ENCODE measurements around the gene PANK3.
"Not testable (repeated sequence)": the region's sequence is repeated elsewhere in the genome, so short reads cannot be mapped to it uniquely, and the experiment has no call there.

Gene PANK3

GRCh38 chr5:168583742-168584482 lies 4.7 kb upstream of the PANK3 start:
- no peak for TF ChIP-seq EZH2phosphoT487 (IDR thresholded peaks at IDR 0.05; ENCODE audit: low read depth)
- TF ChIP-seq CTCF (IDR thresholded peaks at IDR 0.05; ENCODE audit: low read depth, low read length) = no peak
- no peaks in the 10 kb centered on the region for H3K27me3 ChIP-seq (ENCODE audit: low read depth, low read length)

GRCh38 chr5:168580814-168581469 lies 1.8 kb upstream of the PANK3 start:
- H3K36me3 ChIP-seq (replicated peaks; ENCODE audit: low read depth, low read length) = peaks cover 15% of the 10 kb centered on the region
- H3K27ac ChIP-seq (ENCODE audit: low read length); H2AFZ ChIP-seq (ENCODE audit: low read depth, low read length); H3K9me3 ChIP-seq (ENCODE audit: insufficient read depth, low read length); H3K9ac ChIP-seq (ENCODE audit: low read length); H3K4me3 ChIP-seq (ENCODE audit: low read length); H3K27me3 ChIP-seq (ENCODE audit: low read depth, low read length): not testable (repeated sequence)
- peaks cover 27% of the 10 kb centered on the region for H4K20me1 ChIP-seq (ENCODE audit: insufficient read depth, low read length)
- 0 out of 2 replicates have a peak overlapping the region, but pooled peaks have one; percentile 89 for H3K4me2 ChIP-seq (ENCODE audit: low read length)
- peaks cover 58% of the 10 kb centered on the region for H3K4me1 ChIP-seq (ENCODE audit: low read length)
- H3K79me2 ChIP-seq (ENCODE audit: low read length) = peaks cover 33% of the 10 kb centered on the region

More at GRCh38 chr5:168583742-168584482, 4.7 kb upstream of the PANK3 start:
- H3K27ac ChIP-seq (ENCODE audit: low read length) = peak overlapping the region; percentile 91
- peak overlapping the region; percentile 57; the same call in 1 of the 2 replicates for H3K9ac ChIP-seq (ENCODE audit: low read length)
- peak overlapping the region; percentile 54 for H3K4me2 ChIP-seq (ENCODE audit: low read length)
- no peaks in the 10 kb centered on the region for H3K36me3 ChIP-seq (replicated peaks; ENCODE audit: low read depth, low read length)
- no peaks in the 10 kb centered on the region for H4K20me1 ChIP-seq (ENCODE audit: insufficient read depth, low read length)
- no peak overlapping the region for H2AFZ ChIP-seq (ENCODE audit: low read depth, low read length)
- no peaks in the 10 kb centered on the region for H3K9me3 ChIP-seq (ENCODE audit: insufficient read depth, low read length)
- H3K4me3 ChIP-seq (ENCODE audit: low read length) = peak overlapping the region; percentile 40
- H3K79me2 ChIP-seq (ENCODE audit: low read length) = peaks cover 3% of the 10 kb centered on the region
- peaks cover 58% of the 10 kb centered on the region for H3K4me1 ChIP-seq (ENCODE audit: low read length)

GRCh38 chr5:168580227-168580508 lies 1.0 kb upstream of the PANK3 start:
- Histone ChIP-seq H3K9me3 (ENCODE audit: insufficient read depth, low read length) (no peaks in the 10 kb centered on the region), H3K27ac (ENCODE audit: low read length) (peak overlapping the region; percentile 90), H3K4me1 (ENCODE audit: low read length) (peaks cover 52% of the 10 kb centered on the region), H4K20me1 (ENCODE audit: insufficient read depth, low read length) (peaks cover 35% of the 10 kb centered on the region), H3K36me3 (replicated peaks; ENCODE audit: low read depth, low read length) (peaks cover 23% of the 10 kb centered on the region), H2AFZ (ENCODE audit: low read depth, low read length) (no peak overlapping the region), H3K4me2 (ENCODE audit: low read length) (peak overlapping the region; percentile 89), H3K9ac (ENCODE audit: low read length) (peak overlapping the region; percentile 90), H3K4me3 (ENCODE audit: low read length) (peak overlapping the region; percentile 81), H3K27me3 (ENCODE audit: low read depth, low read length) (no peaks in the 10 kb centered on the region), H3K79me2 (ENCODE audit: low read length) (peaks cover 41% of the 10 kb centered on the region)
- TF ChIP-seq EZH2phosphoT487 (IDR thresholded peaks at IDR 0.05; ENCODE audit: low read depth) (no peak), CTCF (IDR thresholded peaks at IDR 0.05; ENCODE audit: low read depth, low read length) (no peak)

- Histone ChIP-seq H2AFZ (ENCODE audit: low read depth, low read length) (no peak overlapping the region), H4K20me1 (ENCODE audit: insufficient read depth, low read length) (peaks cover 40% of the 10 kb centered on the region), H3K4me2 (ENCODE audit: low read length) (peak overlapping the region; percentile 89), H3K9me3 (ENCODE audit: insufficient read depth, low read length) (no peaks in the 10 kb centered on the region), H3K36me3 (replicated peaks; ENCODE audit: low read depth, low read length) (peaks cover 28% of the 10 kb centered on the region), H3K4me1 (ENCODE audit: low read length) (peaks cover 47% of the 10 kb centered on the region), H3K27me3 (ENCODE audit: low read depth, low read length) (no peaks in the 10 kb centered on the region), H3K27ac (ENCODE audit: low read length) (peak overlapping the region; percentile 90), H3K79me2 (ENCODE audit: low read length) (peaks cover 46% of the 10 kb centered on the region), H3K4me3 (ENCODE audit: low read length) (peak overlapping the region; percentile 90), H3K9ac (ENCODE audit: low read length) (peak overlapping the region; percentile 90)
- no peak for TF ChIP-seq CTCF (IDR thresholded peaks at IDR 0.05; ENCODE audit: low read depth, low read length)
- TF ChIP-seq EZH2phosphoT487 (IDR thresholded peaks at IDR 0.05; ENCODE audit: low read depth) = no peak
Measured at GRCh38 chr5:168579488-168580226, 489 bp upstream of the PANK3 start.

All from OCI-LY3 (cell line).